GM19239 (cell line): ENCODE measurements around the gene TMCC1.
"Not testable (repeated sequence)": the region's sequence is repeated elsewhere in the genome, so short reads cannot be mapped to it uniquely, and the experiment has no call there.

ENCODE experiments used
- DNase-seq: peaks from one replicate; pipeline ENCODE4 v3.0.0; 2011; ENCODE audit warnings: low spot score; ENCODE audit not compliant: insufficient read length
- FAIRE-seq: peaks from 2 replicates; lab custom pipeline; 2011; peaks lifted over from hg19 to GRCh38; lab: Jason Lieb, UNC

TMCC1 gene

DNA sequence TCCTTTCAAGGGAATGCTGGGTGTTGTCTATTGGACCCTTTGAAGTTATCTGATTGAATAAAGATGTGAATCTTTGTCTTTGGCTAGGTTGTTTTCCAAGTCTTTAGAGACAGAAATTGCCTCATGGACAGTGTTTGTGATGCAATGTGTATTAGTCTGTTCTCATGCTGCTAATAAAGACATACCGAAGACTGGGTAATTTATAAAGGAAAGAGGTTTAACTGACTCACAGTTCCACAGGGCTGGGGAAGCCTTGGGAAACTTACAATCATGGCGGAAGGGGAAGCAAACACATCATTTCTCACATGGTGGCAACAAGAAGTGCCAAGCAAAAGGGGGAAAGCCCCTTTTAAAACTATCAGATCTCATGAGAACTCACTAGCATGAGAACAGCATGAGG is 198.3 kb downstream of the TMCC1 start:
- DNase-seq (no peak), FAIRE-seq (no peak)

DNA sequence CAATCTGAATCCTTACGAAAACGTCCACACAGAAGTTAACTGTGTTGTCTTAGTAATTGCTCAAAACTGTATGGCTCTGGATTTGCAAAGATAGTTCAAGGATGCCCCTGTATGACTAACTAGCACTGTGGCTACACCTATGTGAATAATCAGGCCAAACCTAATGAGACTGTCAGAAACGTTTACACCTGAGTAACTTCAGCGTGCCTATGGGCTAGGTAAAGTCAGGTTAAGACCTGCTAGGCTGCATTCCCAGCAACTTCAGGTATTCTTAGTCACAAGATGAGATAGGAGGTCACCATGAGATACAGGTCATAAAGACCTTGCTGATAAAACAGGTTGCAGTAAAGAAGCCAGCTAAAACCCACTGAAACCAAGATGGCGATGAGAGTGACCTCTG is 199.3 kb downstream of the TMCC1 start:
- no peak for DNase-seq
- FAIRE-seq: no peak

DNA sequence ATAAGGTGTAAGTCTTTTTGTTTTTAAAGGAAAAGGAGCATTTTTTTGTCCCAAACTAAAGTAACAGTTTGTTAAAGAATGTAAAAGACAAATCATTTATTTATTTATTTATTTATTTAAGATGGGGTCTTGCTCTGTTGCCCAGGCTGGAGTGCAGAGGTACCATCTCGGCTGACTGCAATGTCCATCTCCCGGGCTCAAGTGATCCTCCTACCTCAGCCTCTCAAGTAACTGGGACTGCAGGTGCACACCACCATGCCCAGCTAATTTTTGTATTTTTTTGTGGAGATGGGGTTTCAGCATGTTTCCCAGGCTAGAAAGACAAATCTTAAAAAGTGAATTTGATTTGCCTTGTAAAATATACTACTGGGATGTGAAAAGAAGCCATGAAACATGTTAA is 200.8 kb downstream of the TMCC1 start:
- FAIRE-seq (no peak), DNase-seq (no peak)

DNA sequence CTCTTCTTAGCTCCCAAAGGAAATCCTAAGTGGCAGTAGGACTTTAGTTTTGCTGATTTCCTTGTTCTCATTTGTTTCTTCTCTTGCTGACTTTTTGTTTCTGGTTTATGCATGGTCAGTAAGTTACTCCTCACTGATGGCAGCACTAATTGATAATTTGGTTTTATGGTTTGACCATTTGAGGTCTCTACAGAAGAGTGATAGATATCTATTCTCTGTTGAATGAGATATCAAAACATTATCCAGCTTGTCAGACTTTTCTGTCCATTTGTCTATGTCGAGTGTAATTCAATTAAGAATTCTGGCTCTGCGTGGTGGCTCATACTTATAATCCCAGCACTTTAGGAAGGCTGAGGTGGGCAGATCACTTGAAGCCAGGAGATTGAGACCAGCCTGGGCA is 202.5 kb downstream of the TMCC1 start:
- no peak for FAIRE-seq

DNA sequence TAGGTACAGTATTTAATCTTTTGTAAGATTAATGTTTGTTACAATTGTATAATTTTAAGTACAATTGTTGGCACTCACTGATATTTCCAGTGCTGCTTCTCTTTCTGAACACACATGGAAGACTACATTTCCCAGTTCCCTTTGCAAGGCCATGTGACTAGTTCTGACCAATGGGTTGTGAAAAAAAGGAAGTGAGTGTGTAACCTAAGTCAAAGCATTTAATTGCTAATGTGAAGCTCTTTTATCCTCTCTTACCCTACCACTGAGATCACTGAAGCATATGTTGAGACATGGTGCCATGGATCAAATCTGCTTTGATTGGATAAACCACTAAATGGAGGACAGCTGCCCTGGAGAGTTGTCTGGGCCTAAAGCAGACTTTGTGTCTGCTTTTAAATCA is 203.1 kb downstream of the TMCC1 start:
- peak; percentile 92 for FAIRE-seq
- peak; percentile 26 for DNase-seq

More for the DNA sequence above, 202.5 kb downstream of the TMCC1 start:
- no peak for DNase-seq

DNA sequence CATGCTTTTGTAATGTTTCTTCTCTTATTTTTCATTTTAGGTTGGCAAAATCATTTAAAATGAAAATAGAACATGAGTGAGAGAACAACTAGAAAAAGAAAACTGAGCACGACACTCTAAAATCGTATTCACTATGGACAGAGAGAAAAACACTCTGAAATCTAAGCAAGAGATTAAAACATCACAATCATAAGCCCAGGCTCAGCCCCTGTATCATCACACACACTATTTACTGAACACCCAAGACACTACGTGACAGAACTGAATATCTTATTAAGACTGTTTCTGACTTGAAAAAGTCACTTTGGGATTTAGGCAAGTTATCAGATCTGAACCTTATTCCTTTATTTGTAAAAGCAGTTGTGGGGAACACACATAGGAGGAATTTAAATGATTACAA is 204.5 kb downstream of the TMCC1 start:
- FAIRE-seq (no peak), DNase-seq (no peak)

DNA sequence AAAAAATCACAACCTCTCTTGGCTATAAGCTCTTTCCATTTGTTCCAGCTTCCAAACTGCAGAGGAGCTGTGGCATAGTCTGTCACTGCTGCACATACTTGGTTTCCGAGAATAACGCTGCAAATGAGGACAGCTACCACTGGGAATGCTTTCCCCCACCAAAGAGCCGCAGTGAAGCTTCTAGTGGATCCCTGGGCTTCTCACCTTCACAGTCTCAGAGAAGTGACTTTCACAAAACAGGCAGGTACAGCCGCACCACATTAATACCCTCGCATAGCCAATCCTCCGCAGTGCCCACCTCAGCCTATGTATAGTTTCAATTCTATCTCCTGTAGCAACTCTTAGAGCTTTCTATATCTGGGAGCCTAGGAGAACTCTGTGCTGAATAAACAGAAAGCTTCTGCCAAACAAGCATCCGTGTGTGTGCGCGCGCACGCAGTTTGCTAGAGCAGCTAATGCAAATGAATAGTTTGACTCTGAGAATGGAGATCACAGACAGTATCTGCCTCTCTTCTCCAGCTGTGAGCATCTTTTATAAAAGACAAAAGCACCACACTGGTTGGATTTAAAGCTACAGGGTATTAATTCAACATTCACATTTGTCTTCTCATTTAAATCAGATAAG is 205.1 kb downstream of the TMCC1 start:
- FAIRE-seq (no peak), DNase-seq (no peak)

DNA sequence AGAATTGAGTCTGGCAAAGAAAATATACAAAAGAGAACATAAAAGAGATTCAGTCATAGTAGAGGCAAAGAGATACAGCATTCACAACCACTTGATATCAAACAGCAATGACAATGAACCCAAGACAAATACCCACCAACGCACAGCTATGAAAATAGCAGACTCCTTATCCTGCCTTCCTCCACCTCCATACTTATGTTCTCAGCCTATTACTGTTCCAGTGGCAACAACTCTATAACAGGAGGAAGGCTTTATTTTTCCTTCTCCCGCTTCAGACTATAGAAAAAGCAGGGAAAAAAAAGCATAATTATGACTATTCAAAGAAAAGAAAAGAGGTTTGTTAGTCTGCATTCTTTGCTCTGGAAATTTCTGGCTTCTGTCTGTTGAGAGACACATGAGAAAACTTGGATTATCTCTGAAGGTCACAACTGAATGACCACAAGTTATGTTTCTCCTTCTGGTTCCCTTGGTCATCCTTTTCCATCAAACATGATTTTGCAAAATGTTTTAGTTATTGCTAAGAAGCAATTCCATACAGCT is 205.9 kb downstream of the TMCC1 start:
- FAIRE-seq (no peak), DNase-seq (no peak)

DNA sequence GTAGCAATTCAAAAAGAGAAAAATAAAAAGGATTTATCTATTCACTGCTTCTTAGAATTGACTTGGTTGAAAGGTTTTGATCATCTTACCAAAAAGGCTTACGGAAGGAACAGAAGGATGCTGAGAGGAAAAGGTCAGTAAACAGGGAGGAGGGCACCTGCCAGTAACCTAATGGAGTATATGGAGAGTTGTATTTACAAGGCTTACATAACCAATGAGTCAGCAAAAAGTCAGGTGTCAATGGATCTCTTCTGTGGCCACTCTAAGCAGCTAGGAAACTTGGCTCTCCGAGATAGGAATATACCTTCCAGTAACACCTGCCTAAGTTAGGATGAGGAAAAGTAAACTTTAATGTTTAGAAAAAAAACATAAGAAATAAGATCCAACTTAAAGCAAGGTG is 206.6 kb downstream of the TMCC1 start:
- DNase-seq (no peak), FAIRE-seq (no peak)

DNA sequence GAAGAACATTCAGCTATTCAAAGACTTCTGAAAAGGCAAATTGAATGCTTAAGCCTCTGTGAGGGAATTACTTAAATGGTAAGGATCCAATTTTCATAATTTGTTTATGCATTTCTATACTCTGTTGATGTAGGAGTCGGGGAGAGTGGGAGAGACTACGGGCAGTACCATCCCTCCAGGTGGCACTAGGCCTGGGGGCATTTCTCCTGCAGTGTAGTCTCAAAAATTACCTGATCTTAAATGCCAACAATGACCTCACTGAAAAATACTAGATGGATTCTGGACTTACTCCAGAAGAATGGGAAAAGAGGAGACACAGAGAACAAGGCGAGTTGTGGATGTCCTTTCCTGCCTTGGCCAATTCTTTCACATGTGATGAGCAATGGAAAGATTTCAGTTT is 209.2 kb downstream of the TMCC1 start:
- DNase-seq (no peak), FAIRE-seq (no peak)

DNA sequence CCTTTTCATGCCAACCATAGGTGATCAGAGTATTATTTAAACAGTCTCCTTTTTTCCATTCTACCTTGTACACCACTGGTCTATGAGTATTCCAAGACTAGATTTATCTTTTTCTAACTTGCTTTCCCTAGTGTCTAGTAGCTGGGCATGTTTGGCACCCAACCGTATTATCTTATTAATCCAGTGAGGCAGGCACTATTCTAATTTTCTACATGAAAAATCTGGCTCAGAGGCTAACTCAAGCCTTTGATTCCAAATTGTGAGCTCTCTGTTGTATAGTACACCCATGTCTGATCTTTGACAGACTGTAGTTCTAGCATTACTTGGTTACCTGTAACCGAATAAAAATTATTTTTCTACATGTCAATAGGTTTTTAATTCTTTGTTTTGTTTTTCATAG is 210.3 kb downstream of the TMCC1 start:
- FAIRE-seq (no peak), DNase-seq (no peak)

DNA sequence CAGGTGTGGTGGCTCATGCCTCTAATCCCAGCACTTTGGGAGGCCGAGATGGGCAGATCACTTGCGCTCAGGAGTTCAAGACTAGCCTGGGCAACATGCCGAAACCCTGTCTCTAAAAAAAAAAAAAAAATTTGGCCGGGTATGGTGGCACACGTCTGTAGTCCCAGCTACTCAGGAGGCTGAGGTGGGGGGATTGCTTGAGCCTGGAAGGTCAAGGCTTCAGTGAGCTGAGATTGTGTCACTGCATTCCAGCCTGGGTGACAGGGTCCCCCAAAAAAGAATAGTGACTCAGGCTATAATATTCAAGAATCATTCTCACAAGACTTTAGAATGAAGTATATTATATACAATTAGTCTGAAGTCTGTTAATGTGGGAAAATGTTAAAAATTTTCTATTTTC is 216.5 kb downstream of the TMCC1 start:
- FAIRE-seq (no peak), DNase-seq (no peak)

DNA sequence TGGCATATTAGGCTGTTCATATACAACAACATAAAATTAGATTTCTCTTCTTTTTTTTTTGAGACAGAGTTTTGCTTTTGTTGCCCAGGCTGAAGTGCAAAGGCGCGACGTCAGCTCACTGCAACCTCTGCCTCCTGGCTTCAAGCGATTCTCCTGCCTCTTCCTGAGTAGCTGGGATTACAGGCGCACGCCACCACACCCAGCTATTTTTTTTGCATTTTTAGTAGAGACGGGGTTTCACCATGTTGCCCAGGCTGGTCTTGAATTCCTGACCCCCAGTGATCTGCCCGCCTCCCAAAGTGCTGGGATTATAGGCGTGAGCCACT is 218.8 kb downstream of the TMCC1 start:
- not testable (repeated sequence) for FAIRE-seq, DNase-seq

DNA sequence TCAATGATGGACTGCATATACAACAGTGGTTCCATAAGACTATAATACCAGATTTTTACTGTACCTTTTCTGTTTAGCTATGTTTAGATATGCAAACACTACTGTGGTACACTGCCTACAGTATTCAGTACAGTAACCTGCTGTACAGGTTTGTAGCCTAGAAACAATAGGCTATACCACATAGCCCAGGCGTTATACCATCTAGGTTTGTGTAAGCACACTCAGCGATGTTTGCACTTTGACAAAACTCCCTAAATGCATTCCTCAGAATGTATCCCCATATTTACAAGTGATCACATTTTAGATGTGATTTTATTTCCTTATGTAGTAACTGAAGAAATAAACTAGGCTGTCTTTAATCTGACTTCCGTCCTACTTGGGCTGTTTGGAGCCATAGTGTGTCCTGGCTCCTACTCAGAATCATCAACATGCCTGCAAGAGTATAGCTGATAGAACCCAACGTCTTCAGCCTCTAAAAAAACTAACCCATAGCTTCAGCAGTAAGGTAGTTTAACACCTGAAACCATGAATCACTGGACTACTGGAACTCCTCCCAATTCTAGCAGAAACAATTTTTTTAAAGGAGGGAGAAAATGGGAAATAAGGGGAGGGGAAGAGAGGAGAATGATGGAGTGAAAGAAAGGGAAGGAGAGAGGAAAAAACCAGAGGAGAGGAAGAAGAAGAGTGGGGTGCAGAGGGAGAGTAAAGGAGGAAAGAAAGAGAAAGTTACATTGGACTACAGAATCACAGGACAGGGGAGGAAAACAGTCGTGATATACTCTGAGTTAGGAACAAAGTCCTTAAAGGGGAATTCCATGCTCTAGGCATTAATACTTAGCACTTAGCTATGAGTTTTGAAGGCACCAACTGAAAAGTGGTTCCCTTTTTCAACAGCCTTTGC is 219.4 kb downstream of the TMCC1 start:
- FAIRE-seq (no peak), DNase-seq (no peak)

DNA sequence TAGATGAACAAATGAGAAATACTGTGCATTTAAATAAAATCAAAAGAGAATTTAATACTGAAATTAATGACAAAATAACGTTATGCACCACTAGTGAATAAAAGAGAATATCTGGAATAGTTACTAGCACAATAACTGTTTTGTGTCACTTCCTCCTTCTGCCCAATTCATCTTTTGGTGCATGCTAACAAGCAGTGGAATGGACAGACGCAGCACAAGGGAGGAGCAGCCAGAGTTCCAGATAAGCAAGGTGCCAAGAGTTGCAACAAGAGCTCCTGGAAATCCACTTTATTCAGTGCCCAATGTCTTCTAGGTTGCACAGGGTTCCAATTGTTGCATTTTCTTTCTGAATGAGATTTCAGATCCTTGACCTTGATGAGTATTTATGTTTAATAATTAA is 220.5 kb downstream of the TMCC1 start:
- FAIRE-seq: peak; percentile 51
- no peak for DNase-seq

DNA sequence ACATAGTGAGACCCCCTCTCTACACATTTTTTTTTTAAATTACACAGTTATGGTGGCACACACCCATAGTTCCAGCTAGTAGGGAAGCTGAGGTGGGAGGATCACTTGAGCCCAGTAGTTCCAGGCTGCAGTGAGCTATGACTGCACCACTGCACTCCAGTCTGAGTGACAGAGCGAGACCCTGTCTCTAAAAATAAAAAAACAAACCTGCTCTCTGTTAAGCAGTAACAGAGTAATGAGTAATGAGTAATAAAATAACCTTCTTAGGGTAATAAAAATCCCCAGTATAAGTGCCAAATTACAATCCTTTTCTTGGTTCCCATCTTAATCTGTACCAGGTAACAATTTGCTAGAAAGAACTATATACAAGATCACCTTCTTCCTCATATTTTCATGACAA is 221.1 kb downstream of the TMCC1 start:
- no peak for DNase-seq
- no peak for FAIRE-seq

DNA sequence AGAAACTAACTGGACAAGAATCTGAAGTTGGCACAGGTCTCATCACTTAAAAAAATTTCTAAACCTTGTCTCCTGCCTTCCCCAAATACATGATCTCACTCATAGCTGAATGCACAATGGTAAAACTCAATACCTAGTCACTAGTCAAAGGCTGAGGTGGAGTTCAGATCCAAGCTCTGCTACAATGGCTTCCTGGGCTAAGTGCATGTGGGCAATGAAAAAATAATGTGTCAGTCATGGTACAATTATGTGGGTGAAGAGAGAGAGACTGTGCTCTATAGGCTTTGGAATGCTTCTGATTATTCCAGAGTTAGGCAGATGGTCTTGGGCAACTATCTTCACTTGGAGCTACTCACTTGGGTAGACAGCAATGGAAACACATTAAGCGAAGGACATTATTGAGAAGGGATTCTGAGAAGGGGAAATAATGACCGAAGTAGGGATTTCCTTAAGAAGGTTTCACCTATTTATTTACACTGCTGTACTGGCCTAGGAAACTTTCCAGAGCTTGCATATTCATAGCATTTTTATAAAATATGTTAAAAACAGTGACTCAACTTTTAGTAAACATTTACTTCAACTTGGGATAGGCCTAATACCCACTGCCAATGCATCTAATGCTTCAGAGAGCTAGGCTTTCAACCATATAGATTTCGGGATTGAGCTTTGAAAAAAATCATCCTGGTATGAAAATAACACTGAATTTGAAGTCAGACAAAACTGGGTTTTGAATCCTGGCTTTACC is 228.3 kb downstream of the TMCC1 start:
- FAIRE-seq (no peak), DNase-seq (no peak)

DNA sequence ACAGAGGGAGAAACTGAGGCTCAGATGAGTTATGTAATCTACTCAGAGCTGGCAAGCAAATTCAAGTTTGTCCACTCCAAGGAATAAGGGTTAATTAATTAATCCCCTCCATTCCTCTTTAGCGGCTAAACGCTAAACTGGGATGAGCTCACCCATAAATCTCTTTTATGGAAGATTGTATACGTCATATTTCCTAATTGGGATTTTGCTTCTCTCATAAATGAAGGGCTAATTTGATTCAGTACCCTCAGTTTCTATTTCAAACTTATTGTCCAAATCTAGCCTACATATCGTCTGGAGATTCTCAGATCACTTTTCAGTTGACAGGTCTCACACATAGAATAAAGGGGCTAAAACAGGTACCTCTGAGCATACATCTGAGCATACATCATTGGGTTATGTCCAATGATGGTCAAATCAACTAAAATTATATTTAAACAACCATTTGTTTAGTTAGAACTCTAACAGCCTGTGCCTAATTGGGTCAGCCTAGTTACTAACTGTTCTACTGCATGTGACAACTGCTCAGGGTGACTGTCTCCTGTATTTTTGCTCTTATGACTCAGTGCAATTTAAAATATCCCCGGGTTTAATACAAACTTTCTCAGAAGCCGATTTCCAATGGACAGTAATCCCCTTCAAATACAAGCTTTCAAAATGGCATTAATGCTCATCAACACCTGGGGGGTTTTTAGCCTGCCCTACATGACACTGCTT is 229.4 kb downstream of the TMCC1 start:
- DNase-seq (no peak), FAIRE-seq (no peak)

DNA sequence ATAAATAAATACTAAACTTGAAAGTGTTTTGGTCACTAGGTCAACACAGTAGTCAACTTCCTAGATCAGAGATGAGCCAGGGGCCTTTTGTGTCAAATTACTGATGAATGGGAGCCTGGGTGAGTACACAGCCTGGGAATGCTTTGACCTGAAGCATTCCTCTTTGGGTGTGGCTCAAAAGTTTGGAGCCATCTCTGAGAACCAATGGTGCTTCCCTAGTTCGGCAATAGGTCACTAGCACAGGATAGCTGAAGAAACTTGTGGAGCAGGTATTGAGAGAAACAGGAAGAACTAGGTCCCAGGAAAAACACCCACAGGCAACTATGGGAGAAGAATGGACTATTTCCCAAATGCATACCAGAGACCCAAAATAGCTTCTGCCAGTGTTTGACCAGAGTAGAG is 230.5 kb downstream of the TMCC1 start:
- no peak for FAIRE-seq
- DNase-seq: no peak

DNA sequence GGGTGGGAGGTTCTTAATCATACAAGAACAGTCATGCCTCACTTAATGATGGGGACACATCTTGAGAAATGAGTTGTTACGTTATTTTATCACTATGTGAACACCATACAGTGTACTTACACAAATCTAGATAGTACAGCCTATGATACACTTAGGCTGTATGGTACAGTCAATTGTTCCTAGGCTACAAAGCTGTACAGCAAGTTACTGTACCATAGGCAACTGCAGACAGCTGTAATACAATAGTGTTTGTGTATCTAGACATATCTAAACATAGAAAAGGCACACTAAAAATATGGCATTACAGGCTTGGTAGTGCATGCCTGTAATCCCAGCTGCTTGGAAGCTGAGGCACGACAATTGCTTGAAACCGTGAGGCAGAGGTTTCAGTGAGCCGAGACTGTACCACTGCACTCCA is 231.3 kb downstream of the TMCC1 start:
- peak; percentile 45 for FAIRE-seq
- DNase-seq: no peak
